K562 (cell line): ENCODE data around the gene KCNK1. TPM values are rescaled to one million over a fixed set of nuclear protein-coding genes. Genes with fewer than 3 reads are reported as not detected.

Experiments
- HNRNPK ChIP-seq: fragments of 200-400 bp; formaldehyde crosslinking; IDR thresholded peaks from one replicate; pipeline ENCODE4 v1.6.1; 2018; ENCODE audit warnings: mild to moderate bottlenecking, low read depth, low read length; ENCODE audit not compliant: poor library complexity, severe bottlenecking
- MCM7 ChIP-seq, 2 experiments: fragments of 450-650 bp; IDR thresholded peaks; 2 replicates each; pipeline ENCODE4 v1.6.1; 2016 to 2018
- NBN ChIP-seq: fragments of 450-650 bp; IDR thresholded peaks from 2 replicates; pipeline ENCODE4 v1.6.1; 2016; ENCODE audit warnings: low read depth, mild to moderate bottlenecking
- PKNOX1 ChIP-seq: fragments of 450-650 bp; IDR thresholded peaks from 2 replicates; pipeline ENCODE4 v1.6.1; 2016
- PURB ChIP-seq: sonication (generic); formaldehyde crosslinking; IDR thresholded peaks from 2 replicates; pipeline ENCODE4 v1.9.0; 2021; ENCODE audit warnings: low read depth, mild to moderate bottlenecking, missing genetic modification reagents
- SUPT5H ChIP-seq: fragments of 450-650 bp; IDR thresholded peaks from 2 replicates; pipeline ENCODE4 v1.6.1; 2016
- ZBTB11 ChIP-seq, 3 experiments: fragments of 200-800 bp in 1 of 3; fragments of 250-450 bp in 1 of 3; fragments of 450-650 bp in 1 of 3; sonication (Bioruptor Pico) in 1 of 3; sonication (Bioruptor generic) in 1 of 3; formaldehyde crosslinking in 1 of 3; IDR thresholded peaks; 2 replicates each; pipeline versions ENCODE4 v1.6.1 to v1.8.0; 2016 to 2022; ENCODE audit warnings: mild to moderate bottlenecking in 2 of 3, missing genetic modification characterization in 2 of 3, missing compliant biosample characterization in 1 of 3, moderate library complexity in 1 of 3
- ZNF224 ChIP-seq: sonication (generic); formaldehyde crosslinking; IDR thresholded peaks from 2 replicates; pipeline ENCODE4 v1.8.0; 2022; ENCODE audit warnings: mild to moderate bottlenecking, missing genetic modification reagents
- ZNF347 ChIP-seq: fragments of 450-650 bp; formaldehyde crosslinking; IDR thresholded peaks from 2 replicates; pipeline ENCODE4 v1.4.0; 2020; ENCODE audit warnings: low read depth, mild to moderate bottlenecking, moderate library complexity
- polyA plus RNA-seq, 8 experiments: library from polyadenylated mRNA; depleted of rRNA in 4 of 8; stranded (reverse) in 5 of 8; unstranded in 3 of 8; fragments of >200 nt; fragmentation: Nextera tagmentation in 2 of 8; fragmentation: Illumina TruSeq in 1 of 8; extraction: Ambion mirVana in 2 of 8; extraction: Trizol in 1 of 8; gene quantifications; 2 replicates each; pipeline versions ENCODE4 v1.2.1 to v1.2.3, GENCODE V29; 2011 to 2014; ENCODE audit warnings: inconsistent platforms in 1 of 8, missing spikeins in 1 of 8
- total RNA-seq, 7 experiments: library from RNA; depleted of rRNA in 6 of 7; stranded (reverse); fragments of >200 nt in 6 of 7; fragmentation: Illumina TruSeq in 2 of 7; extraction: Trizol in 2 of 7; gene quantifications; 2 replicates each; pipeline versions ENCODE4 v1.2.1 to v1.2.3, GENCODE V29; 2011 to 2021; ENCODE audit warnings: low replicate concordance in 1 of 7
- TF ChIP-seq, protein P1 (sequence below): sonication (generic); formaldehyde crosslinking; IDR thresholded peaks from 2 replicates; pipeline ENCODE4 v1.8.0; 2023; ENCODE audit warnings: missing genetic modification reagents, mild to moderate bottlenecking, borderline replicate concordance

KCNK1 gene
- total and polyA plus RNA-seq, 9 of the 15 experiments (the other 6 are each of a cell fraction or from before 2014, with no cell fraction given), result 3.1 to 22.7 (median 6.0) TPM

GRCh38 chr1:233710031-233710430, 96.1 kb downstream of the KCNK1 start (continued):
- TF ChIP-seq ZBTB11 (CRISPR knock-in tag; IDR thresholded peaks at IDR 0.05), result 0 out of 6 replicates have a peak, but pooled peaks of 1 of the 3 experiments have one; percentile 34
- no peak for TF ChIP-seq HNRNPK
- 0 out of 2 replicates have a peak, but pooled peaks have one; percentile 49 for TF ChIP-seq NBN
- TF ChIP-seq PURB (CRISPR knock-in tag), result no peak
- TF ChIP-seq MCM7 (IDR thresholded peaks at IDR 0.05), result no peak
- no peak for TF ChIP-seq SUPT5H
- TF ChIP-seq, protein P1, sequence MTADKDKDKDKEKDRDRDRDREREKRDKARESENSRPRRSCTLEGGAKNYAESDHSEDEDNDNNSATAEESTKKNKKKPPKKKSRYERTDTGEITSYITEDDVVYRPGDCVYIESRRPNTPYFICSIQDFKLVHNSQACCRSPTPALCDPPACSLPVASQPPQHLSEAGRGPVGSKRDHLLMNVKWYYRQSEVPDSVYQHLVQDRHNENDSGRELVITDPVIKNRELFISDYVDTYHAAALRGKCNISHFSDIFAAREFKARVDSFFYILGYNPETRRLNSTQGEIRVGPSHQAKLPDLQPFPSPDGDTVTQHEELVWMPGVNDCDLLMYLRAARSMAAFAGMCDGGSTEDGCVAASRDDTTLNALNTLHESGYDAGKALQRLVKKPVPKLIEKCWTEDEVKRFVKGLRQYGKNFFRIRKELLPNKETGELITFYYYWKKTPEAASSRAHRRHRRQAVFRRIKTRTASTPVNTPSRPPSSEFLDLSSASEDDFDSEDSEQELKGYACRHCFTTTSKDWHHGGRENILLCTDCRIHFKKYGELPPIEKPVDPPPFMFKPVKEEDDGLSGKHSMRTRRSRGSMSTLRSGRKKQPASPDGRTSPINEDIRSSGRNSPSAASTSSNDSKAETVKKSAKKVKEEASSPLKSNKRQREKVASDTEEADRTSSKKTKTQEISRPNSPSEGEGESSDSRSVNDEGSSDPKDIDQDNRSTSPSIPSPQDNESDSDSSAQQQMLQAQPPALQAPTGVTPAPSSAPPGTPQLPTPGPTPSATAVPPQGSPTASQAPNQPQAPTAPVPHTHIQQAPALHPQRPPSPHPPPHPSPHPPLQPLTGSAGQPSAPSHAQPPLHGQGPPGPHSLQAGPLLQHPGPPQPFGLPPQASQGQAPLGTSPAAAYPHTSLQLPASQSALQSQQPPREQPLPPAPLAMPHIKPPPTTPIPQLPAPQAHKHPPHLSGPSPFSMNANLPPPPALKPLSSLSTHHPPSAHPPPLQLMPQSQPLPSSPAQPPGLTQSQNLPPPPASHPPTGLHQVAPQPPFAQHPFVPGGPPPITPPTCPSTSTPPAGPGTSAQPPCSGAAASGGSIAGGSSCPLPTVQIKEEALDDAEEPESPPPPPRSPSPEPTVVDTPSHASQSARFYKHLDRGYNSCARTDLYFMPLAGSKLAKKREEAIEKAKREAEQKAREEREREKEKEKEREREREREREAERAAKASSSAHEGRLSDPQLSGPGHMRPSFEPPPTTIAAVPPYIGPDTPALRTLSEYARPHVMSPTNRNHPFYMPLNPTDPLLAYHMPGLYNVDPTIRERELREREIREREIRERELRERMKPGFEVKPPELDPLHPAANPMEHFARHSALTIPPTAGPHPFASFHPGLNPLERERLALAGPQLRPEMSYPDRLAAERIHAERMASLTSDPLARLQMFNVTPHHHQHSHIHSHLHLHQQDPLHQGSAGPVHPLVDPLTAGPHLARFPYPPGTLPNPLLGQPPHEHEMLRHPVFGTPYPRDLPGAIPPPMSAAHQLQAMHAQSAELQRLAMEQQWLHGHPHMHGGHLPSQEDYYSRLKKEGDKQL (CRISPR knock-in tag), result no peak
- TF ChIP-seq ZNF224 (CRISPR knock-in tag), result no peak
- peak; percentile 85 for TF ChIP-seq PKNOX1
- TF ChIP-seq ZNF347 (CRISPR knock-in tag), result no peak
